Hematopoietic multipotent progenitor cell treated with erythropoietin and hydrocortisone succinate and interleukin-3 and kit ligand, for 6 days (in vitro differentiated cells): ENCODE data around the gene RERE.

Experiments used
- DNase-seq: peaks from one replicate; pipeline ENCODE4 v3.0.0-alpha.2; 2015

The RERE gene

DNA sequence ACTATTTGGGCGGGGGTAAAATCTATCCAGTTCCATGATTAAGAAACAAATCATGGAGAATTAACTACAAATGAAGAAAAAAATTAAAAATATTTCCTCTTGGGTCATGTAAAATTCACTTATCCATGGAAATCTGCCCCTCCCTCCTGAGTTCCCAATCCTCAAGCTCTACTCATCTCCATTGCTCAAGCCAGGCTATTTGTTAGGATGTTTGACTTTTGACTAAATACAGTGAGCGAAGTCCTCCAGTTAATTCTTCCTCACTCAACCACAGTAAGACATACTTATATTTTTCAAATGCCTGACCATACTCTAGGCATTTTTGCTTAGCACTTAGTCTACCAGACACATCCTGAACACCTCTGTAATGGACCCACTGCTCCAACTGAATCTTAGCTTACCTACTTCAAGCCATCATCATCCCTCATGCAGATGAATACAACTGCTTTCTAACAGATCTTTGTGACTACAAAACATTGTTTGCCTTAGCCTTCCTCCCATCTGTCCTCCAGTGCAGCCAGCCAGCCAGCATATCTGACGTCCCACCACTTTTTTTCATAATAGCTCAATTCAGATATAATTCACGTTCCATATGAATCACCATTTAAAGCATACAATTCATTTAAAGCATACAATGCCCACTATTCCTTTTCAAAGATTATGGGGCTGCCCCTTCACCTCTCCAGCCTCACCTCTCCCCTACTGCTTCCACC lies 154.2 kb downstream of the RERE start:
- DNase-seq, result no peak

DNA sequence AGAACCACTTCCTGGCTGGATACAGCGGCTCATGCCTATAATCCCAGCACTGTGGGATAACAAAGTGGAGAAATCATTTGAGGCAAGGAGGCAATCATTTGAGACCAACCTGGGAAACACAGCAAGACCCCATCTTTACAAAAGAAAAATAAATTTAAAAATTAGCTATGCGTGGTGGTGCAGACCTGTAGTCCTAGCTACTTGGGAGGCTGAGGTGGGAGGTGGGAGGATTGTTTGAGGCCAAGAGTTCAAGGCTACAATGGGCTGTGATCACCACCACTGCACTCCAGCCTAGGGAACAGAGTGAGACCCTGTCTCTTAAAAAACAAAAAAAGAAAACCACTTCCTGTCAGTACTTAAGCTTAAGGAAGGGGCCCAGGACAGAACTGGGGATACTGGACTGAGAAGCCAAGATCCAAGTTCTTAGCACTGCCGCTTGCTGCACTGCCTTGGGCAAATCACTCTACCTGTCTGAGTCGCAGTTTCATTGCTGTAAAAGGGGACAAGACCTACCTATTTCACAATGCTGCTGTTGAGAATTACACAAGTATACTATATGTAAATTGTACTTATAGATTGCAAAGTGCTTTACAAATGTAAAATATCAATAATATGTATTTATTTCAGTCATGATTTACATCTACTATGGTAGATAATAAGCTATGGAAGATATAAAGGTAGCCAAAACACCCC lies 154.9 kb downstream of the RERE start:
- DNase-seq, result no peak

DNA sequence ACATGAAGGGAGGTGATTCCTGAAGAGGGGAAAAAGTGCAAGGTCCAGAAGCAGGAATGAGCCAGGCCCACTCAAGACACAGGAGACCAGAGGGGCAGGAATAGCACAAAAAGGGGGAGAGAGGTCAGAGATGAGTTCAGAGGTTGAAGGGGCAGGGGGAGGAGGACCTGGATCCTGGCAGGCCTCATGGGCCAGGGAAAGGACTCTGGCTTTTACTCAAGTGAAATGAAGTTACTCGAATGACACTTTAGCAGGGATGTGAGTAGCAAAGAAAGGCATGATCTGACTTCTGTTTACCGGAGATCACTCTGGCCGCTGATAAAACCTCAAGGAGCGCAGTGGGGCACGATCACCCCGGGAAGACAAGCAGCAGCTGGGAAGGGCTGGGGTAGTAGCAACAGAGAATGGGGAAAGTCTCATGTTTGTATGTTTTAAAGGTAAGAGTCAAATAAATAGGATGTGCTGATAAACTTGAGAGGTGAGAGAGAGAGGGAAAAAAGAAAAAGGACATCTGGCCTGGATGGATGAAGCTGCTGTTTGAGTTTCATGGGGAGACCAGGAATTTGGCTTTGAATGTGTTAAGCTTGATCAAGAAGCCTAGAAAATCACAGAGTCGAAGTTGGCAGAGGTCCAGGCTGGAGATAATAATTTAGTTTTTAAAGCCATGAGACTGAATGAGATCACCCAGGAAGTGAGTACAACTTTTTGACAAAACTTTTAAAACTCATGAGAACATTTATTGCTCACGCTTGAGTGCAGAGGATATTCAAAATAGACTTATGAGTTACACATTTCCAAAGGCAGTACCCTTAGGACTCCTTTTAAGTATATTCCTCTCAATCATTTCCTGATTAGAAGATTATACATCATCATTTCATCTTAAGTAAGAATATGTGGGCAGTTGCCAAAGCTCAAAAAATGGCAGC lies 156.0 kb downstream of the RERE start:
- DNase-seq, result no peak

DNA sequence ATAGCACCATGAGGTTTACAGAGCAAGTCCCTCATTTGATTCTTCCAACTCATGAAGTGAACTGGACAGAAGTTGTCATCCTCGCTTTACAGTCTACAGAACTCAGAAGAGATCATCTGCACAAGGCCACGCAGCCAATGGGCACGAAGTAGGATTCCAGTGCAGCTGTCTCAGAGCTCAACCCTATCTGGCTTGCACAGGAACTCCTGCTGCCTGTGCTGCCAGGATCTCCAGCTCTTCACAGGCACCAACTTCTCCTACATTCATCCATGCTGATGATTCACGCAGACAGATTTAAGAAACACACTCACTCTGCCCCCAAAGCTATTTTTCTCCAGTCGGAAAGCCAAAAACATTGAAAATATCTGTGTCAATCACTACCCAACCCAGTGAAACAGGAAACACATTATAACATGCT lies 157.0 kb downstream of the RERE start:
- DNase-seq, result peak; percentile 55

DNA sequence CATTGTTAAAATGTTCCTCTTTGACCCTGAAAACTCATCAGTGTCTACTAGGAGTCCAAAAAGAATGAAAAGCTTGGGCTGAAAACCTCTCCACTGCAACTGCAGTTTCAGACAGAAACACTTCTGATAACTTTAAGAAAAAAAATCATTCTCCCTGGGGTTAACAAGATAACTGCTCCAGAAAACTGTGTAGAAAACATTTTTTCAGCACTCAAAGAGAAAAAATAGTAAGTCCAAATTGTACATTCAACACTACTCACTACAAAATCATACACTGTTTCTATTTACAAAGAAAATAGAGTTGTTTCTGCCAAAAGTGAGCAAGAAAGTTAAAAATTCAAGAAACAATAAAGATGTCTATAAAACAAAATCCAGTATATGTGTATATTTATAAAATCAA lies 157.8 kb downstream of the RERE start:
- DNase-seq, result no peak

DNA sequence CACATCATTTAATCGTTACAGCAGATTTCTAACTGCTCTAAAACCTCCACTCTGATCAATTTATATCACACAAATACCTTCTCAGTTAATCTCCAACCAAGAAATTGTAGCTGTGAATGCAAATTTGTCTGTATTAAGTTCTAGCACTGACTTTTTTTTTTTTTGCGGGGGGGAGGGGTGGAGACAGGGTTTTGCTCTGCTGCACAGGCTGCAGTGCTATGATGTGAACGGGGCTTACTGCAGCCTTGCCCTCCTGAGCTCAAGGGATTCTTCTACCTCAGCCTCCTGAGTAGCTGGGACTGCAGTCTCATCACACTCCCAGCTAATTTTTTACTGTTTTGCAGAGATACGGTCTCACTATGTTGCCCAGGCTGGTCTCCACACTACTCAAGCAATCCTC lies 163.6 kb downstream of the RERE start:
- DNase-seq, result no peak

DNA sequence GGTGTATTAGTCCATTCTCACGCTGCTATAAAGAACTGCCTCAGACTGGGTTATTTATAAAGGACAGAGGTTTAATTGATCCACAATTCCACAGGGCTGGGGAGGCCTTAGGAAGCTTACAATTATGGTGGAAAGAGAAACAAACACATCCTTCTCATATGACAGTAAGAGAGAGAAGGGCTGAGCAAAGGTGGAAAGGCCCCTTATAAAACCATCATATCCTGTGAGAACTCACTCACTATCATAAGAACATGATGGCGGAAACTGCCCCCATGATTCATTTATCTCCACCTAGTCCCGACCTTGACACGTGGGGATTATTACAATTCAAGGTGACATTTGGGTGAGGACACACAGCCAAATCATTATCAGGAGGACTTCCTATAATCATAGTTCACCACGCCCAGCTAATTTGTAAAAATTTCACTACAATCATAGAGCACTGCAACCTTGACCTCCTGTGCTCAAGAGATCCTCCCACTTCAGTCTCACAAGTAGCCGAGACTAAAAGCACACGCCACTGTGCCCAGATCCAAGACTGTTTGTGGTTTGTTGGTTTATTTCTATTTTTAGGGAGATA lies 164.9 kb downstream of the RERE start:
- peak; percentile 16 for DNase-seq

DNA sequence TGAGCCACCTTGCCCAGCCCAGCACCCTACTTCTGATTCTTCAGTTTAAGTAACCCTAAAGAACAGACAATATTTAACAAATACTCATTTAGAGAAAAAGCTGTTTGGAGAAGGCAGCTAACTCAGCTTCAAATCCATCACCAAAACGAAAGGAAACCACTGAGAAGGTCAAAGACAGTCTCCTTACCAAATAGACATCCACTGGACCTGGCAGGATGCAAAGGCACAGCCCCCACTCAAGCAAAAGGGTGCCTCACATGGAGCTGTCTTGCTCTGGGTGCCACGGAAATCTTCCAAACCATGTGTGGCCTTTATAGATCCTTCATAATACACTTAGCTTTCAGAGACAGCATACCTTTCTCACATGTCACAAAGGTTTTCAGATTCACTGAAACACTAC lies 165.5 kb downstream of the RERE start:
- no peak for DNase-seq

DNA sequence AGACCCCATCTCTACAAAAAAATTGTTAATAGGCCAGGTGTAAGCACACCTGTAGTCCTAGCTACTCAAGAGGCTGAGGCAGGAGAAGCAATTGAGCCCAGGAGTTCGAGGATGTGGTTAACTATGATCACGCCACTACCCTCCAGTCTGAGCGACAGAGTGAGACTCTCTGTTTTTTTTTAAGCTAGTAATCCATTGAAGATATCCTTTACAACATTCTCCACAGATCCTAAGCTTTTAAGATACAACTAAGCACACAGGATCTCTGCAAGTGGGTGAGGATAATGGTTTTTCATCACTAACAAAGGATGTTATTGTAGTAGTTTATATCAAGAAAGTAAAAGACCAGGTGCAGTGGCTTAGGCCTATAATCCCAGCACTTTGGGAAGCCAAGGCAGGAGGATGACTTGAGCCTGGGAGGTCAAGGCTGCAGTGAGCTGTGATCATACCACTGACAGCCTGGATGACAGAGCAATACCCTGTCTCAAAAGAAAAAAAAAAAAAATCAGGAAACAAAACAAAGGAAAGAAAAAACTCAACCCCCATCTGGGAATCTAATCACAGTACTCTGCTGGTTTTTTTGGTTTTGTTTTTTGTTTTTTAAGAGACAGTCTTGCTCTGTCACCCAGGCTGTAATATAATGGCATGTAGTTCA lies 166.1 kb downstream of the RERE start:
- DNase-seq, result no peak

DNA sequence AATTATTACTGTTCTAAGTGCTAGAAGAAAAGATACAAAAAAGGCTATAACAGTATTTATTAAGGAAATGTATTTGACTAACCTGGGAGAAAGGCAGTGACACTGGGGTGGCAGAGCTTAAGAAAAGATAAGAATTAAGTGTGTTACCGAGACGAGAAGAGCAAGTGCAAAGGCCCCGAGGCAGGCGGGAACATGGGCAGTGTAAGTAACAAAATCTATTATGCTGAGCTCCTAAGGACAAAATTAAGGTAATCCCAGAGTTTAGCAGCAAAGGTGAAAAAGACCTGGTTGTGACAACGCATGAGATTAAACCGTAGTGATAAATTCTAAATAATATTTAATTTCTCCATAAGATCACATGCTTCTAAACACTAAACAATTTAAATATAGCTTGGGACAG lies 167.6 kb downstream of the RERE start:
- DNase-seq, result no peak

DNA sequence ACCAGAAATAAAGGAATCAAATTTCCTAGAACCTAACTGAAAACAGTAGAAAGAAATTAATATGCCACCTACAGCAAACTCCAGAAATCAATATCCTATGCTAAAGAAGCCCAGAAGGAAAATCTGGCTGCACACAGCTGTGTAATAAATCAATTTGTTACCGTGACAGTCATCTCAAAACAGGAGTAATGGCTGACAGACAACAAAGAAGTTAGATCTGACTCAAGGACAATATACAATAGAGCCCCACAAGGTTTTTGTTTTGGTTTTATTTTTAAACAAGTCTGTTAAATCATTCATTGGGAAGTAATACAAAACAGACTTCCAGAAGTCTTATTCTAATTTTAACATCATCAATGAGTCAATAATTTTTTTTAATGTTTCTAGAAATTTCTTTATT lies 168.4 kb downstream of the RERE start:
- no peak for DNase-seq

DNA sequence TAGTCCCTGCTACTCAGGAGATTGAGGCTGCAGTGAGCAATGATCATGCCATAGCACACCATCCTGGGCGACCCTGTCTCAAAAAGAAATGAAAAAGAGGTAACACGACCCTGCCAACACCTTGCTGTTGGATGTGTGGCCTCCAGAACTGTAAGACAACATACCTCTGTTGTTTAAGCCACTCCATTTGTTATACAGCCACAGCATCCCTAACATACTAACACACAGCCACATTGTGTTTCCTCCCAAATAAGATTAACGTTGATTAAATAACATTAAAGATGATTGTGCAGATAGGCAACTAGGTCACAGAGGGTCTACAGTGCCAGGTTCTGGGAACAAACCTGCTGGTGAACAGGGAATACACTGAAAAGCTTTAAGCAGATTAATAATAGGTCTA lies 170.4 kb downstream of the RERE start:
- no peak for DNase-seq

DNA sequence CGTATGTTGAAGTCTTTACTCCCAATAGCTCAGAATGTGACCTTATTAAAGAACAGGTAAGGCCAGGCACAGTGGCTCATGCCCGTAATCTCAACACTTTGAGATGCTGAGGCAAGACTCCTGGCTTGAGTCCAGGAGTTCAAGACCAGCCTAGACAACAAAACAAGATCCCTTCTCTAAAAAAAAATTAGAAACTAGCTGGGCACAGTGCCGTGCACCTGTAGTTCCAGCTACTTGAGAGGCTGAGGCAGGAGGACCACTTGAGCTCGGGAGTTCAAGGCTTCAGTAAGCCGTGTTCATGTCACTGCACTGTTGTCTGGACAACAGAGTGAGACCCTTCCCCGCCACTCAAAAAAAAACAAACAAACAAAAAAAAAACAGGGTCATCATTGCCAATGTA lies 171.3 kb downstream of the RERE start:
- no peak for DNase-seq

DNA sequence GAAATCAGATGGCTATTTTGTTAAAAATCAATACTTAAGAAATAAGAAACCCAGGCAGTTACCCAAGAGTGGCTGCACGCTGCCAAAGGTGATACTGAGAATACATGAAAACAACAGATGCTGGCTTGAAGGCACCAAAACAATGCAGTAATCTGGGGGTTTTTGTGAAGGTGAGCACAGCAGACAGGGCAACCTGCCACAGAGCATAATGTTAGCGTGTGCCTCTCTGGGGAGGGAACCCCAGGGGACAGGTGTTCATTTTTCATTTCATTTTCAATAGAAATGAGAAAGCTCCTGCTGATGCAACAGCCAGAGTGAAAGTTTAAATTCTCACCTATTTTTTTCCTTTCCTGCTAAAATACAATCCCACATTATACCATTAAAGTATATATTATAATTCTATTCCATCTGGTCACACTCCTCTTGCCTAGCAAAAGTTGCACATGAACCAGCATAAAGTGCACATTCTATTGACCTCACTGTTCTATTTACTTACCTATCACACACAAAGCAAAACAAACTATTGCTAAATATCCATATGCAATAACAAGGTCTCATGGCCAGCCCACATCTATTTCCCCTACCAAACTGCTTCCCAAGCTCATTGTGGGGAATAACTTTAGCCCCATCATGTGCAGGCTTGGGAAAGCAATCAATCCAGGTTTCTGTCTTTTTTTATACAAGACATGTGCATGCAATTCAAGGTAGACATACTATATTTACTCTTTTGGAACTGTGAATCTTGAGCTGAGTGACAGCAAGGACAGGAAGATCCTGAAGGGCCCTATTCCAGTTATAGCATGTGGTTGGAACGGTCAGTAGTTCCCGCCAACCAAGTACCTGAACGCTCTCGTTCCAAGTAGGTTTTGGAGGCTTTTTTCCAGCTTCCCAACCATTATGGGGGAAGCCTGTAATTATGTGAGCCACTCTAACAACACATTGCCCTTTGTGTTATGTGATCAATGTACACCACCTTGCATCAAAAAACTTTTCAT lies 173.6 kb downstream of the RERE start:
- DNase-seq, result no peak

DNA sequence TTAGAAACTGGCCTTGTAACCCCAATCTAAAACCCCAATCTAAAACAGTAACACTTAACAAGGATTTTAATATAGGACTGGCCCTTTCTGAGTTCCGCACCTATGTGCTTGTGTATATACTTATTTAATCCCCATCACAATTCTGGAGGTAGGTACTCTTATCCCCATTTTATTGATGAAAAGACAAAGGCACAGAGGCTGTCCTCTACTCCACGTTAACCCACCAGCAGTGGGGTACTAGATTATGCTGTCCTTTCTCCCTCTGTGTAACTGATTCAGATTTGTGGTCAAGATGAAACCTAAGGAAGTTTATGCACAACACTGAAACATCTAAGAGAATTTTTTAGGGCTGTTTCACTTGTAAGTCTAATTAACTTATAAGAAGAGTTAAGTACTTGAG lies 175.3 kb downstream of the RERE start:
- no peak for DNase-seq

DNA sequence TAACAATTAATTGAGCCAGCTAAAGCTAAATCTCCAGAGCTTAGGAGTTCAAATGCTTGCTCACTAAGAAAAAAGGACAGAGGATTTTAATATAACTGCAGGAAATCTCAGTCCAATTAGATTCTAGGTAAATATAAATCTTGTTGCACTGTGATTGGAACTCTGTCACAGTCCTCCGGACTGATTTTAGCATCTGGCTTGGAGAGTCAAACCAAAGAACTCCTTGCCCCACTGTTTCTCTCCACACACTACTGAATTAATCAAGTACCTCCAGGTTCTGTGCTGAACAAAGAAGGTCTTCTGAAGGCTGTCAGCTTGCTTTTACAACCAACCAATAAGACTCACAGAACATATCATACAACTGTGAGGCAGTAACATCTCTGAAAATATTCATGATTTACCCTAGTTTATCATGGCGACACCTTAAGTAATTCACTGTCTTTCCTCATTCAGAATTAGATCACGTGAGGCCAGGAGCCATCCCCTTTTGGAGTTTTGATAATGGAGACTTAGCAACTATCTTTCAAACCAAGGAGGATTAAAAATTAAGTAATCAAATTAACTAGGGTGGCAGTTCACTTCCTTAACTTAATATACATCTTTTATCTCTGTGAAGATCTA lies 176.0 kb downstream of the RERE start:
- DNase-seq, result no peak

DNA sequence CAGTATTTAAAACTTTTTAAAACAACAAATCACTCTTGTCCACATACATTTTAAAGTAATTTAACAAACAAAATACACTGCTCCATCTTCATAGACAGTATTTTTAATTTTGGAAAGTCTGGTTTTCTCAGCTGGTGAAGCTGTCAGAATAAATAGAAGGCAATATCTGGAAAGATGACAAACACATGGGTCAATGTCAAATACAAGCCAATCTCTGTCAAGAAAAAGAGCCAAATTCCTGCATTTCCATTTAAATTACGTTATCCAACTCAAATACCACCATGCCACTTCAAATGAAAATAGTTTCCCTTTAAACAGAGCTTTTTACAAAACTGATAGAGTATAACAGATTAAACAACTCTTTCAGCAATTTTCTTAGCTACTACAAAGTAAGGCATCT lies 176.5 kb downstream of the RERE start:
- no peak for DNase-seq

DNA sequence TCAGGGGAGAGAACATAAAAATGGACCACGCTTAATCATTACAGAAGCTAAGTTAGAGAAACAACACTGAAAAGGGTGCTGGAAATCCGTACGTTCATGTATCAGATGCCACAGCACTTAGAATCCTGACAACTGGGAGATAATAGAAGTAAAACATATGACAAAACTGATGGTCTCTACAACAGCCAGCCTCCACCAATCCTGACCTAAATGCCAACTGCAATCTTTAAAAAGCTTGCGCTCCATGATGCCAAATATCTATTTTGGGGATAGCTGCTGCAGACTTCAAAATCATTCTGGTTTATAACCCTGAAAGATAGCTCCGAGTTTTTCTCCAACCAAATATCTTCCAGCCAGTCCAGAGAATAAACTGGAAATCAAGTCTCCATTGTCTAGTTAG lies 178.3 kb downstream of the RERE start:
- DNase-seq, result no peak

DNA sequence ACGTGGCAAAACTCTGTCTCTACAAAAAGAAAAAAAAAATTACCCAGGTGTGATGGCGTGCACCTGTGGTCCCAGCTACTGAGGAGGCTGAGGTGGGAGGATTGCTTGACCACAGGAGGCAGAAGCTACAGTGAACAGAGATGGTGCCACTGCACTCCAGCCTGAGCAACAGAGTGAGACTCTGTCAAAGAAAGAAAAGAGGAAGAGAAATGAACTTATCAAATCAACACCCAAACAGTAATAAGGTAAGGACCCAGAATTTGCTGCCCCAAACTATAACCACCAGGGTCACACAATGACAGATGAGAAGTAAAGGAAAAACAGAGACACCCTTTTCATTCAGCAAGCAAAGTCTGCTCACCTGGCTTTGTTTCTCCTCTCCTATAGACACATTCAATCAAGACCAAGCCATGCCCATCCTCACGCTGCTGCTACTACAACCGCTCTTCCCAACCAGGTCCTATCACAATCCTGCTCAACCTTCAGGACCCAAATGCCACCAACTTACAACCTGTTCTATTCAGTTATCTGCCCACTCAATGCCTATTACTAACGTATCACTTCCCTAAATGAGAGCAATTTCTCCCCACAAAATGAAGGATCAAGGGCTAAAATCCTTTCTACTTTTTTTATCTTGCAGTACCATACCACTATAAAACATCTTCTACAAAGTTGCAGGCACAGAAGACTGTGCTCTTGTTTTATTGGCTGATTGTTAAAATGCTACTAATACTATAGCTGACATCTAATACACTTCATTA lies 183.5 kb downstream of the RERE start:
- DNase-seq, result no peak

DNA sequence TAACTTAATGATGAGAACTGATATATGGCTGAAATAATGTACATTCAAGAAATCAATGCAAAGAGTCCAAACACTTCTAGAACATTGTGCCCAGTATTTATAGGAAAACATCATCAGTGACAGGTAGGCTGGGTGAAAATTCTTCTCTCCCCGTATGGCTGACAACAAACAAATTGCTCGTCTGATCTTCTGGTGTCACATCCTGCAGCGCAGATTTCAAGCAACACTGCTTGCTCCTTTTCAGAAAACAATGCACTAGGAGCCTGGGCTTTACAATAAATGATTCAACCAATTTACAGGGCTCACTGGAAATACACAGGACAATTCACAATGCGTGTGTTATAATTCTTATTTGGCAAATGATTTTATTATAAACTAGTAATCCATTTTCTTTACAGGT lies 185.3 kb downstream of the RERE start:
- DNase-seq, result no peak
